GM19238 (cell line): ENCODE data around the gene SH3BP2.

Experiments
- DNase-seq: peaks from one replicate; pipeline ENCODE4 v3.0.0; 2011; ENCODE audit warnings: low spot score; ENCODE audit not compliant: insufficient read length

SH3BP2 gene

DNA sequence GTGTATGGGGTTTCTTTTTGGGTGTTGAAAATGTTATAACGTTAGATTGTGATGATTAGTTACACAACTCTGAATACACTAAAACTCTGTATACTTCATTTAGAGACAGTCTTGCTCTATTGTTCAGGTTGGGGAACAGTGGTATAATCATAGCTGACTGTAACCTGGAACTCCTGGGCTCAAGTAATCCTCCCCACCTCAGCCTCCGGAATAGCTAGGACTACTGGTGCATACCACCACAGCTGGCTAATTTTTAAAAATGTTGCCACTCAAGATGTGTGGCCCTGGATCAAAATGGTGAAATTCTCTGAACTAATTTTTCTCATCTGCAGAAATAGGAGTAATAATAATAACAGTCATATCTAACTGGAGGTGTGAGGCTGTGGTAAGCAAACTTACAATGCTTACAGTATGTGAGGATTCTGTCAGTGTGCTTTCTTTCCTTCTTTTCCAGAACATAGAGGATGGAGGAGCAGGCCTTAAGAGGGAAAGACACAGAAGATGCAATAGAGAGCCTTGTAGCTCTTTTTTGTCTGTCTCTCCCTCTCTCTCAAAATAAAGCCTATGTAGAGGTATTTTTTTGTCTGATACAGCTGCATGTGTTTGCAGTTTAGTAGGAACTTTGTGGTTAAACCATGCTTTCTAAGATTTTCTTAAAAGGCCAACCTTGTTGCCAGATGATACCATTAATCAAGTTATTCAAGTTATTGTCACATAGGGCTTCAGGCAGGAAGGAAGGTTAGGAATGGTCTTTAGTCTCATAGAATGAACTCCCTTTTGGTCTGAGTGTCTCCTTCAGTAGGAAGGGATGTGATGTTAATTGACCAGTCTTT, 58.3 kb downstream of the SH3BP2 start:
- no peak for DNase-seq

DNA sequence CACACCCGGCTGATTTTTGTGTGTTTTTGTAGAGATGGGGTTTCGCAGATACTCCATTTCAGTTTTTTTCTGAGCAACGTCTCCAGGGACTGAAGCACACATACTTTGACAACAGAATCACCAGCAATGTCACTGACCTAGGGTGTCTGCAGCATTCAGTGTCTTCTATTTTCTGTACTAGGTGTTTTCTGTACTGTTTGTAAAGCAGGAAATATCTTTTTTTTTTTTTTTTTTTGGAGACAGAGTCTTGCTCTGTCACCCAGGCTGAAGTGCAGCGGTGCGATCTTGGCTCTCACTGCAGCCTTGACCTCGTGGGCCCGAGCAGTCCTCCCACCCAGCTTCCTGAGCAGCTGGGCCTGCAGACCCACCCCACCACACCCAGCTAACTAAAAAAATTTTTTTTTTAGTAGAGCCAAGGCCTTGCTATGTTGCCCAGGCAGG, 59.6 kb downstream of the SH3BP2 start:
- DNase-seq = no peak

DNA sequence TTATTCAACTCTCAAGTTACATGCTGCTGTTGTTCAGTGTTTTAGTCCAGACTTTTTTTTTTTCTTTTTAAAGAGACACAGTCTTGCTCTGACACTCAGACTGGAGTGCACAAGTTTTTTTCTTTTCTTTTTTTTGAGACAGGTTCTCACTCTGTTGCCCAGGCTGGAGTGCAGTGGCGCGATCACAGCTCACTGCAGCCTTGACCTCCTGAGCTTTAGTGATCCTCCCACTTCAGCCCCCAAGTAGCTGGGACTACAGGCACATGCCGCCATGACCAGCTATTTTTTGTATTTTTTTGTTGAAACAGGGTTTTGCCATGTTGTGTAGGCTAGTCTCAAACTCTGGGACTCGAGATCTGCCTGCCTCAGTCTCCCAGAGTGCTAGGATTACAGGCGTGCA, 62.7 kb downstream of the SH3BP2 start:
- no peak for DNase-seq

DNA sequence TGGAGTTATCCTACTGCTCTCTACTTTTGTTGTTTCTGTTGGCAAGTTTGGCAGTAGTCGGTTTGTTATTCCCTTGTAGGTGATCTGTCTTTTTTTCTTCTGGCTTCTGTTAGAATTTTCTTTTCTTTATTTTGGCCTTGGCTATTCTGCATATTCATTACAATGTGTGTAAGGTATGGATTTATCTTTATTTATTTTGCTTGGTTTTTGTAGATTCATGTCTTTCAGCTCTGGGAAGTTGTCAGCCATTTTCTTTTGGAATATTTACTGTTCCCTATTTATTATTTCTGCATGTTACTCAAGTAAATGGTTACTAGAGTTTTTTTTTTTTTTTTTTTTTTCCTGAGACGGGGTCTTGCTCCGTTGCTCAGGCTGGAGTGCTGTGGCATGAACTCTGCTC, 63.4 kb downstream of the SH3BP2 start:
- no peak for DNase-seq

DNA sequence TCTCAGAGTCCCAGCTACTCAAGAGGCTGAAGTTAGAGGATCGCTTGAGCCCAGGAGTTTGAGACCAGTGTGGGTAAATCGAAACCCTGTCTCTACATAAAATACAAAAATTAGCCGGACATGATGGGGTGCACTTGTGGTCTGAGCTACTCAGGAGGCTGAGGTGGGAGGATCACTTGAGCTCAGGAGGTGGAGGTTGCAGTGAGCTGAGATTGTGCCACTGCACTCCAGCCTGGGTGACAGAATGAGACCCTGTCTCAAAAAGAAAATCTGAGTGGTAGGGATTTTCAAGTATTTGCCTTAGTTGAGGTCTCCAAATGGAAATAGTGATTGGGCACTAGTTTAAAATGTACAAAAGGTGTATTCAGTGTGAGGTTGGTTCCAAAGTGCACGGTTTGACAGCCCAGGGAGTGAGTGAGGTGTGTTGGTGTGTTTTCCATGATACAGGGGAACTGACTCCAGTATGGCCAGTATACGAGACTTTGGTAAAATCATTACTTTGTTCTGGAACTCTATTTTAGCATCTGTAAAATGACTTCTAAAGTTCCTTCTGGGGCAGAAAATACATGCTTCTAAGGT, 64.6 kb downstream of the SH3BP2 start:
- DNase-seq = no peak

DNA sequence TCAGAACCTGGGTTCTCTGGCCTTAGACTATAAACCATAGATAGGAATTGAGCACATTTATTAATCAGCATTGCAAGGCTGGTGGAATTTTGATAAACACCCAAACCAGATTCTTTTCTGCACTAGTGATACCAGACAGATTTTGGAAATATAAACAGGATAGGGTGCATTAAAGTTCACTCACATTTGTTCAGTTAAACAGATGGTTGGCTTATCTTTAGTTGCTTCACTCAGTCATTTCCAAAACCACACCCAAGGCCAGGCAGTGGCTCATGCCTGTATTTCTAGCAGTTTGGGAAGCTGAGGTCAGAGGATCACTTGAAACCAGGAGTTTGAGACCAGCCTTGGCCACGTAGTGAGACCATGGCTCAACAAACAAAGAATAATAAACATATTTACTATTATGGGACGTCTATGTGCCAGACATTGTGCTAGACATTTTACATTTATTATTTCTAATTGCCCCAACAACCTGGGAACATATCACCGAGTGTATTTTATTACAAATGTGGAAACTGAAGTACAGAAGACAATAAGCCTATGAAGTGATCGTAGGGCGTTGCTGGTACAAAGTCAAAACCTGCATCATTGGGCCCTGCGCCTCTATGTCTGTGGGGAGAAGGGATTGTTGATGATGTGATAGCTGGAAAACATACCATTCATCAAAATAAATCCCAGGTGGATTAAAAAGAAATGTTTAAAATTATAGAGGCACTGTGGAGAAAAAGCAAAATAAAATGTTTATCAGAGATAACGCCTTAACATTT, 65.7 kb downstream of the SH3BP2 start:
- DNase-seq = no peak

DNA sequence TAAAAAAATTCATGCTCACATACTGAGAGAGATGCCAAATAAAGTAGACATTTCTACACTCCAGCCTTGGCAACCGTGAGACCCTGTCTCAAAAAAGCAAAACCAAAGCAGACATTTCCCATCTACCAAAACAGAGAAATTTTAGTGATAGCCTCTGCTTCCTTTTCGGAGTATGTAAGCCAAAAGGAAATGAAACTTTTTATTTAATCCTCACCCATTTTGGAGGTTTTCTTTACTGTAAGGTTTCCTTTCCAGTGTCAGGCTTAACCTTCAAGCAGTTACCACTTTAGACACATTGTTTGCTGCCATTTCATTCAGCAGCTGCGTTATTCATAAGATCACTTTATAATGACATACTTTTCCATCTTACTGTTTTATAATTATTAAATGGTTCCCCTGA, 66.6 kb downstream of the SH3BP2 start:
- DNase-seq = no peak

DNA sequence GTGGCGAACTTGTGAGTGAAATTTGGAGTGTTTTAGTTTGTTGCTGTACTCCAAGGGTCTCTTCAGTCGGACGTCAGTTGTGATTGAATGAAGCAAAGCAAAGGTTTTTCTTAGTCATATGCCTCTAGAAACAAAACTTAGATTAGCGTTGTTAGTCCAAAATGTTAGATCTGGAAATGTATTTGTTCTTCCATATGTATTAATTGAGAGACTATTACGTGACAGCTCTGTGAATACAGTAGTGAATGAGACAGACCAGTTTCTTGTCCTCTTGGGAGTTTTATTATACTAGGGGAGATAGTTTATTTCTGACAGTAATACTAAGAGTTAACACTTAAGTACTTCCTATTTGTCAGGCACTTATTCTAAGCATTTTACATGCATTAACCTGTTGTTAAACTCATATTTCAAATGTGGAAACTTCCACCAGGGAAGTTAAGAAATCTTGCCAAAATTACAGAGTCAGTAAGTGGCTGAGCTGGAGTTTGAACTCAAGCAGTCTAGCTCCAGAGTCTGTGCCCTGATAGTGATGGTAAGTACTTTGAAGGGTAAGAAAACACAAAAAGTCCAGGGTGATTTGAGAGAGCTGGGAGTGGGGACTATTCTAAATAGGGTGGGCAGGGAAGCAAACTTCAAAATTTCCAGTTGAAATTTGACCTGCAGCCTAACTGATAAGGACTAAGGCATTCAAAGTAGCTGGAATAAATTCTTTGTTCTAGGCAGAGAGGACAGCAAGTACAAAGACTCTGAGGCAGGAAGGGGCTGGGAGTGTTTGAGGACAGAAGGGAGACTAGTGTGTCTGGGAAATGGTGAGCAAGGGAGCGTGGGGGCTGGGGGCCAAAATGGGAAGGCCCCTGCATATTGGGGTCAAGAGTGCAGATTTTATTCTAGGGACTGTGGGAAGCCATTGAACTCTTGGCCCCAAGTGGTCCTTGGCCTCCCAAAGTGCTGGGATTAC, 67.8 kb downstream of the SH3BP2 start:
- no peak for DNase-seq

DNA sequence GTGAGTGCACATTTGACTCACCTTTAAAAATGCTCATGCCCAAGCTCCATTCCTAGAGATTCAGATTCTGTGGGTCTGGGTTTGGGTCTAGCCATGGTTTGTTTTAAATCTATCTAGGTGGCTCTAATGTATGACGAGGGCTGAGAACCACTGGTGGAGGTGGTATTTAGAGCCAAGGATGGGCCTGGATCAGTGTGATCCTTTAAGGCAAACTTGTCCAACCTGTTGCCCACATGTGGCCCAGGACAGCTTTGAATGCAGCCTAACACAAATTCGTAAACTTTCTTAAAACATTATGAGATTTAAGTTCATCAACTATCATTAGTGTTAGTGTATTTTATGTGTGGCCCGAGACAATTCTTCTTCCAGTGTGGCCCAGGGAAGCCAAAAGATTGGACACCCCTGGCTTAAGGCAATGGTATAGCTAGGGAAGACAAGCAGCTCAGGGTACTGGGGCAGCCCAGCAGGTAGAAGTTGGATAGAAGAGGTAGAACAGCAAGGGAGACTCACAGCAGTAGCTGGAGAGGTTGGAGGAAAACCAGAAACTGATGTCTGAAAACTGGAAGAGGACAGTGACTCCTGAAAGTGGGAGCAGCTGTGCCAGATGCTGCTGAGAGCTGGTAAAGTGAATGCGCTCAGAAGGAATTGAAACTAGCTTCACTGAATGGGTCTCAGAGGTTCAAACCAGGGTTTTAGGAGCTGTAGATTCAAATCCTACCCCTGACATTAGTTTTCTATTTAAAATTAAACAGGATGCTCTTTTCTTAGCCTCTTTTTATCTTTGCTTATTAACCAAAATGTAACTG, 68.9 kb downstream of the SH3BP2 start:
- no peak for DNase-seq

DNA sequence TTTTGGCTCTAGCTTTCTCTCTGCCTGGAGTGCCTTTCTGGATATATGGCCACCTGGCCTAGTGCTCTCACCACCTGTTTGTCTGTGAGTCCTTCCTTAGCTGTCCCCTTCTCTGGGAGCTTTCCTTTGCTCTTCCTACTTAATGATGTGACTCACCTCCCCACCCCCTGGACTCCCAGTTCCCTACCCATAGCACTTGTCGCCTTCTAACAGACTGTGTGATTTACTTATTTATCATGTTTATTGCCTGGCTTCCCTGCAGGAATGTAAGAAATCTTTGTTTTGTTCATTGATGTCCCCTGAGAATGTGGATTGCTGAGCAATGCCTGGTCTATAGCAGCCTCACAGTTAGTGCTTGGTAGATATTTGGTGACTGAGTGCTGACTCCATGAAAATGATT, 69.6 kb downstream of the SH3BP2 start:
- DNase-seq = no peak

DNA sequence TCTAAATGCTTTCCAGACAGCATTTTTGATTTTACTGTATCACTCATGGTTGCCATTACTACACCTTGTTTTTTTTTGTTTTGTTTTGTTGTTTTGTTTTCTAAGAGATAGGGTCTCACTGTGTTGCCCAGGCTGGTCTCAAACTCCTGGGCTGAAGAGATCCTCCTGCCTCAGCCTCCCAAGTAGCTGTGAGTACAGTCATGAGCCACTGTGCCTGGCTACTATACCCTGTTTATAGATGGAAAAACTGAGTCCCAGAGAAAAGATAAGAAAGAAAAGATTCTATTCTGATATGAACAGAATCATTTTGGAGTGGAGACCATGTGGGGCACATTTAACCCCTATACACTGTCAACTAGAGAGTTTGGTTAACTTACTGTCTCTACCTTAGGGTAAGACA, 70.8 kb downstream of the SH3BP2 start:
- DNase-seq = no peak

DNA sequence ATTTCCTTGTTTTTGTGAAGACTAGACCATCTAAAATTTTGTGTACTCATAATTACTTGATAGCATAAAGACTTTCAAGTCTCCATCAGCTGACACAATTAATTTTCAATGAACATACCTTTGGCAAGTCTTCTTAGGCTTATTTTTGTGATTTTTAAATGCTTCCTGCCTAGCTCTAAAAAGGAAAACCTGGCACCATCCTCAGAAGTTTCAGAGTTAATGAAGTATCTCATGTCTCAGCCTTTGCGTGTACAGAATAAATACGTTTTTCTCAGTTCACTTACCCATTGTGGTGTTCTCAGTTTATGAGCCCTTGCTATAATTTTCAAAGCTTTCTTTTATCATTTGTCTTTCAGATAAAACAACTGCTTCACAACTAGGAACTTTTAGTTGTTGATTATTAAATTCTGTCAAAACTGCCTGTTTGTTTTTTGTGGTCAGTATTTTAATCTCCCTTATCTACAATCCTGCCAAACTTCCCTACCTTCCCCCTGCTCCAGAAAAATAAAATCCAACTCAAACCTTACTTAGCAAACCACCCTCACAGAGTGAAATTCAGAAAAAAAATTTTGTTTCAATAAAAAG, 72.4 kb downstream of the SH3BP2 start:
- DNase-seq = no peak

DNA sequence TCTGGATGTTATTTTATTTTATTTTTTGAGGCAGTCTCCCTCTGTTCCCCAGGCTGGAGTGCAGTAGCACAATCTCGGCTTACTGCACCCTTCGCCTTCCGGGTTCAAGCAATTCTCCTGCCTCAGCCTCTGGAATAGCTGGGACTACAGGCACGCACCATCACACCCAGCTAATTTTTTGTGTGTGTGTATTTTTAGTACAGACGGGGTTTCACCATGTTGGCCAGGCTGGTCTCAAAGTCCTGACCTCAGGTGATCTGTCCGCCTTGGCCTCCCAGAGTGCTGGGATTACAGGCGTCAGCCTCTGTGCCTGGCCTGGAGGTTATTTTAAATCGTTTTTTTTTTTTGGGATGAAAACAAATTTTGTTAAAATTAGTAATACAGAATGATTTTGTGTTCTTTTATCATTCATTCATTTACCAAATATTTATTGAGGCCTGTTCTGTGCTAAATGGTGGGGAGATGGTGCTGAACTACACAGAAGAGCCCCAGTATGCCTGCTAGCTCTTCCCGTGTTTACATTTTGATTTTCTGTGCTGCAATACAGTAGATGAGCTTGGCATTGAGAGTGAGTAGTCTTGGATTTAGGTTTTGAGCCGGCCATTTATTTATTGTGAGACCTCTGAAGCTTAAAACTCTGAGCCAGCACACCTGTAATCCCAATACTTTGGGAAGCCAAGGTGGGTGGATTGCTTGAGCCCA, 73.4 kb downstream of the SH3BP2 start:
- no peak for DNase-seq

DNA sequence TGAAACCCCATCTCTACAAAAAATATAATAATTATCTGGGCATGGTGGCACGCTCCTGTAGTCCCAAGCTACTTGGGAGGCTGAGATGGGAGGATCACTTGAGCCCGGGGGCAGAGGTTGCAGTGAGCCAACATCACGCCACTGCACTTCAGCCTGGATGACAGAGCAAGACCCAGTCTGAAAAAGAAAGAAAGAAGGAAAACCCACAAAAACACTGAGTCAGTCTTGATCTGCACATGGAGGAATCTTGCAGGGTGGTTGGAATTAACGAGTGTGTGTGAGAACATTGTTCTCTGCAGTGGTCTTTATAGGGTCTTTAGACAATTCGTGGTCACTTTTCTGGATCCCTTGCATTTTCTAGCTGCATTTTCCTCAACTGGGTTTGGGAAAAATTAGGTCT, 74.0 kb downstream of the SH3BP2 start:
- DNase-seq = no peak

DNA sequence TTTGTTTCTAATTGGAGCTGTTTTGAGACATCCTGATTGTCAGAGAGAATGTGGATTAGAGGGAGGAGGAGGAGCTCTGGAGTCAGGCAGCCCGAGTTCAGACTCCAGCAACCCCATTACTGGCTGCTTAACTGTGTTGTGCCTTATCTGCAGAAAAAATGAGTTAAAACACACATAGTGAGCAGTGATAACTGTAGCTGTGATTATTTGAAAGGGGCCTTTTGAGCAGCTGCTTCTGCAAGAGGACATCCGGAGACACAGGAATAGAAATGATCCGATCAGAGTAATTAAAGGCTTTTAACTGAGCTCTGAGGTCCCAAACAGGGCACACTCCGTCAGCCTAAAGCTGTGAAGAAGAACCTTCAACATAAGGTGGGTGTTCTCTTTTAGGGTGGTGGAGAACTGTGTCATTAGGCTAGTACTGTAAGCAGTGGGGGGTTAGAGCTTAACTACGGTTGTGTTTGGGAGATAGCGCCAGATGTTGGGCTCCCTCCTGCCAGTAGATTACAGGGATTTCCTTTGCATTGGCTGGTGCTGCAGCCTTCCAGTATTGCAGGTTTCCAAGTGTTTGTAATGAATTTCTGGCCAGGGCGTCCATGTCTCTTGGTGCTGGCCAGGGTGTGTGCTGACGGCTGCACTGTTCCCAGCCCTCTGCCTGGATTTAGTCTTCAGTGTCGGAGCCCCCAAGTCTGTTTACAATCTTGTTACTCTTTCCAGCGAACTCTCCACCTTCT, 75.0 kb downstream of the SH3BP2 start:
- no peak for DNase-seq

DNA sequence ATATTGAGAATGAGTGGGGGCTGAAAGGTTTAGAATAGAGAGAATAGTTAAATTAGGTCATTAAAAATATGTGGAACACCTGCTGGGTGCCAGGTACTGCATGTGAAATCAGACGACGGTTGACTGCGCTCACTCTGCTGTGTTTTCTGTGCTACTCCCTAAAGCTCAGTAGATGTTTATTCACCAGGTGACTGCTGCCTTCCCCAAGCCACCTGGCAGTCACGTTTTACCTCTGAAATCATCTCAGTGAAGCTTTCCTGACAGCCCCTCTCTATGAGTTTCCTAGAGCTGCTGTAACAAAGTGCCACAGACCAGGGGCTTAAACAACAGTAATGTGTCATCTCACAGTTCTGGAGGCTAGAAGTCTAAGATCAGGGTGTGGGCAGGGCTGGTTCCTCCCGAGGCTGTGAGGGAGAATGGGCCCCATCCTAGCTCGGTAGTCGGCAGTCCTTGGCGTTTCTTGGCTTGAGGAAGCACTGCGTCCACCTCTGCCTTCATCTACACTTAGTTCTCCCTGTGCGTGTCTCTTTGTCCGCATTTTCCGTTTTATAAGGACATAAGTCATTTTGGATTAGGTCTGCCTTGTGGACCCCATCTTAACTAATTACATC, 76.1 kb downstream of the SH3BP2 start:
- no peak for DNase-seq

DNA sequence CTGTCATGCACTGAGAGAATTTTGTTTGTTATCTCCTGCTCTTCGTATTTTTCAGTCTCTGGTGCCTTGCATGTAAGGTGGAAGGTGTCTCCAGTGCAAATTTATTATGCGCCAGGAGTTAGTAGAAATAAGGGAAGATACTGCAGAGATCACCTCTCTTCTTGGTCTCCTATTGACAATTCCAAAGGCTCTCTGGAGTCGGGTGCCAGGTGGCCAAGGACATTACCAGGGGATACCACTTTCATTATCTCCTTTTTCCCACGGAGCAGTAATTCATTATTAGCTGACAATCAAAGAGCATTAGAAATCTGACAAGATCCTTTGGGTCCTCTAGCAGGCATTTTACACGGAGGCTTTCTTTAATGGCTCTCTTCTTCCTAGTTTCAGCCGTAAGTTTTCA, 76.8 kb downstream of the SH3BP2 start:
- DNase-seq = no peak

DNA sequence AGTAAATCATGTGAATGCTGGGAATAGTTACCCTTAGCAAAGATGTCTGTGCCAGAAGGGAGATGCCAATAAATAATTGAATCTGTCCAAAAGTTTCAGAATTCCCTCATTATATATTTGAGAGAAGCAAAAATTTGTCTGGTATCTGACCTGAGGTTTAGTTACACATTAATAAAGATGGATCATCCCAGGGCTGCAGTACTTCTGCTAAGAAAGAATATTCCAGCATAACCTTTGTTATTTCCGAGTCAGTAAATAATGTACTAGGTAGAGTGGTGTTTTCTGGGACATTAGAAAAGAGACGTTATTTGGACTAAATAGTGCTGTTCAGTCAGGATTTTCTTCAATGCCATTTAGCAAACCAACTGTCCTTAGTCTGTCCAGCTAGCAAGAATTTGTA, 77.2 kb downstream of the SH3BP2 start:
- DNase-seq = no peak
